Mucosa of gallbladder (tissue), 1 donor: ENCODE data around the gene POLR1A. TPM values are rescaled to one million over a fixed set of nuclear protein-coding genes. Genes with fewer than 3 reads are reported as not detected.
A peak's percentile ranks its signal among the peaks of the same experiment; 100 is the strongest.

Experiments
- DNase-seq: peaks from one replicate; pipeline ENCODE4 v3.0.0-alpha.2; 2020; ENCODE audit warnings: low spot score
- total RNA-seq: library from RNA; stranded (reverse); gene quantifications from one replicate; pipeline ENCODE4 v1.2.1, GENCODE V29; 2021
- donor health status: DM: no; HTN: no; CAD: no.

The POLR1A gene
- total RNA-seq, result 23.1 TPM

GRCh38 chr2:86105252-86105968 lies at the start of gene POLR1A:
TSS of gene POLR1A (minus strand) at chr2:86105886. CDS start at chr2:86105776, 110 bp downstream.
- peak; percentile 92 for DNase-seq

GRCh38 chr2:86150502-86150901 lies 44.8 kb upstream of the POLR1A start:
- DNase-seq, result no peak

- DNase-seq, result no peak
Observed at GRCh38 chr2:86147793-86148192, 42.1 kb upstream of the POLR1A start.

GRCh38 chr2:86143926-86144685 lies 38.4 kb upstream of the POLR1A start:
- no peak for DNase-seq

- DNase-seq, result no peak
Observed at GRCh38 chr2:86143307-86143706, 37.6 kb upstream of the POLR1A start.

GRCh38 chr2:86142436-86143257 lies 37.0 kb upstream of the POLR1A start:
- DNase-seq, result no peak

GRCh38 chr2:86140969-86141392 lies 35.3 kb upstream of the POLR1A start:
- DNase-seq, result no peak

- DNase-seq, result no peak
Observed at GRCh38 chr2:86139981-86140380, 34.3 kb upstream of the POLR1A start.

- DNase-seq, result no peak
Observed at GRCh38 chr2:86138736-86139625, 33.3 kb upstream of the POLR1A start.

- no peak for DNase-seq
Observed at GRCh38 chr2:86136141-86136540, 30.5 kb upstream of the POLR1A start.

- no peak for DNase-seq
Observed at GRCh38 chr2:86135653-86136052, 30.0 kb upstream of the POLR1A start.

GRCh38 chr2:86134709-86135108 lies 29.0 kb upstream of the POLR1A start:
- DNase-seq, result no peak

GRCh38 chr2:86124683-86125082 lies 19.0 kb upstream of the POLR1A start:
- no peak for DNase-seq

- DNase-seq, result no peak
Observed at GRCh38 chr2:86123328-86123925, 17.7 kb upstream of the POLR1A start.

GRCh38 chr2:86118130-86118529 lies 12.4 kb upstream of the POLR1A start:
- no peak for DNase-seq

- DNase-seq, result no peak
Observed at GRCh38 chr2:86107031-86107430, 1.3 kb upstream of the POLR1A start.

GRCh38 chr2:86105969-86106945 lies 571 bp upstream of the POLR1A start, which contains the start of gene PTCD3:
TSS of gene PTCD3 (plus strand) at chr2:86106235. CDS start at chr2:86106248, 13 bp downstream.
- peak; percentile 95 for DNase-seq

- DNase-seq, result no peak
Observed at GRCh38 chr2:86102157-86102556, 3.5 kb downstream of the POLR1A start.

GRCh38 chr2:86097913-86098312 lies 7.8 kb downstream of the POLR1A start:
- no peak for DNase-seq
